PC-9 (cell line): ENCODE measurements around the gene TEX13B.

Experiments
- CTCF ChIP-seq: fragments of 200-600 bp; sonication (generic); conservative IDR thresholded peaks from 2 replicates; pipeline ENCODE4 v1.6.1; 2017; ENCODE audit warnings: mixed run types, antibody characterized with exemption, mild to moderate bottlenecking, moderate library complexity
- EZH2 ChIP-seq: fragments of 200-600 bp; sonication (generic); IDR thresholded peaks from 2 replicates; pipeline ENCODE4 v1.8.0; 2017; ENCODE audit warnings: antibody characterized with exemption, low read depth

GRCh38 chrX:107934262-107934661, 47.9 kb downstream of the TEX13B start:
- TF ChIP-seq CTCF: no peak
- TF ChIP-seq EZH2: no peak
